GM12891 (cell line): ENCODE results near the gene SCN11A.

Source experiments
- POLR2A ChIP-seq: IDR thresholded peaks from 2 replicates; pipeline ENCODE4 v1.6.1; 2011; ENCODE audit warnings: low read depth, low read length, control low read depth
- TAF1 ChIP-seq: IDR thresholded peaks from 2 replicates; pipeline ENCODE4 v1.6.1; 2011; ENCODE audit warnings: low read depth, low read length, control low read depth

GRCh38 chr3:39053696-39054095 is 2.0 kb upstream of the SCN11A start:
- TF ChIP-seq POLR2A = no peak
- no peak for TF ChIP-seq TAF1
